Measurements from ENCODE around the gene NT5DC1.

The NT5DC1 gene

GRCh38 chr6:116101302-116101718 is 657 bp downstream of the NT5DC1 start (continued):
- TF ChIP-seq PRDM10 (tag by site-specific recombination; IDR thresholded peaks at IDR 0.05) (0 out of 2 replicates have a peak, but pooled peaks have one; percentile 31), SCRT1 (tag by site-specific recombination; IDR thresholded peaks at IDR 0.05; ENCODE audit: borderline replicate concordance) (no peak), ZBTB1 (tag by site-specific recombination; IDR thresholded peaks at IDR 0.05) (no peak), ELK4 (IDR thresholded peaks at IDR 0.05; ENCODE audit: borderline replicate concordance, low read depth, low read length) (no peak), ZBTB17 (tag by site-specific recombination; IDR thresholded peaks at IDR 0.05) (peak; percentile 39; the same call in 1 of the 2 replicates), EGR2 (tag by site-specific recombination; IDR thresholded peaks at IDR 0.05; ENCODE audit: low read depth) (no peak), ZNF148 (tag by site-specific recombination; IDR thresholded peaks at IDR 0.05; ENCODE audit: borderline replicate concordance) (no peak), ZNF660 (tag by site-specific recombination; IDR thresholded peaks at IDR 0.05) (no peak), ZNF26 (tag by site-specific recombination; IDR thresholded peaks at IDR 0.05) (no peak), ZNF221 (tag by site-specific recombination; IDR thresholded peaks at IDR 0.05; ENCODE audit: borderline replicate concordance) (no peak), ZFP69B (tag by site-specific recombination; IDR thresholded peaks at IDR 0.05) (no peak)
- TF ChIP-seq, protein P1, sequence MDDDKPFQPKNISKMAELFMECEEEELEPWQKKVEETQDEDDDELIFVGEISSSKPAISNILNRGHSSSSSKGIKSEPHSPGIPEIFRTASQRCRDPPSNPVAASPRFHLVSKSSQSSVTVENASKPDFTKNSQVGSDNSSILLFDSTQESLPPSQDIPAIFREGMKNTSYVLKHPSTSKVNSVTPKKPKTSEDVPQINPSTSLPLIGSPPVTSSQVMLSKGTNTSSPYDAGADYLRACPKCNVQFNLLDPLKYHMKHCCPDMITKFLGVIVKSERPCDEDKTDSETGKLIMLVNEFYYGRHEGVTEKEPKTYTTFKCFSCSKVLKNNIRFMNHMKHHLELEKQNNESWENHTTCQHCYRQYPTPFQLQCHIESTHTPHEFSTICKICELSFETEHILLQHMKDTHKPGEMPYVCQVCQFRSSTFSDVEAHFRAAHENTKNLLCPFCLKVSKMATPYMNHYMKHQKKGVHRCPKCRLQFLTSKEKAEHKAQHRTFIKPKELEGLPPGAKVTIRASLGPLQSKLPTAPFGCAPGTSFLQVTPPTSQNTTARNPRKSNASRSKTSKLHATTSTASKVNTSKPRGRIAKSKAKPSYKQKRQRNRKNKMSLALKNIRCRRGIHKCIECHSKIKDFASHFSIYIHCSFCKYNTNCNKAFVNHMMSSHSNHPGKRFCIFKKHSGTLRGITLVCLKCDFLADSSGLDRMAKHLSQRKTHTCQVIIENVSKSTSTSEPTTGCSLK (tag by site-specific recombination; IDR thresholded peaks at IDR 0.05), result no peak
- TF ChIP-seq, protein P2, sequence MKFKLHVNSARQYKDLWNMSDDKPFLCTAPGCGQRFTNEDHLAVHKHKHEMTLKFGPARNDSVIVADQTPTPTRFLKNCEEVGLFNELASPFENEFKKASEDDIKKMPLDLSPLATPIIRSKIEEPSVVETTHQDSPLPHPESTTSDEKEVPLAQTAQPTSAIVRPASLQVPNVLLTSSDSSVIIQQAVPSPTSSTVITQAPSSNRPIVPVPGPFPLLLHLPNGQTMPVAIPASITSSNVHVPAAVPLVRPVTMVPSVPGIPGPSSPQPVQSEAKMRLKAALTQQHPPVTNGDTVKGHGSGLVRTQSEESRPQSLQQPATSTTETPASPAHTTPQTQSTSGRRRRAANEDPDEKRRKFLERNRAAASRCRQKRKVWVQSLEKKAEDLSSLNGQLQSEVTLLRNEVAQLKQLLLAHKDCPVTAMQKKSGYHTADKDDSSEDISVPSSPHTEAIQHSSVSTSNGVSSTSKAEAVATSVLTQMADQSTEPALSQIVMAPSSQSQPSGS (tag by site-specific recombination; IDR thresholded peaks at IDR 0.05; ENCODE audit: low read depth), result no peak
